Prostate gland (tissue), 2 donors: ENCODE data around the gene FAM43A. TPM values are rescaled to one million over a fixed set of nuclear protein-coding genes. Genes with fewer than 3 reads are reported as not detected.

Experiments used
- DNase-seq: peaks from one replicate; pipeline ENCODE4 v3.0.0-alpha.2; 2019; ENCODE audit warnings: low spot score
- H3K27ac ChIP-seq, 2 donors: fragments of 200-600 bp; sonication (generic); 2 replicates each; pipeline ENCODE4 v1.5.1; 2017 to 2019
- H3K27me3 ChIP-seq: fragments of 200-600 bp; sonication (generic); replicated peaks from 2 replicates; pipeline ENCODE4 v1.5.1; 2019; ENCODE audit not compliant: insufficient read depth
- H3K36me3 ChIP-seq, 2 donors: fragments of 200-600 bp; sonication (generic); 1 replicate in 1 of 2; 2 replicates in 1 of 2; pipeline versions ENCODE4 v1.5.1 to v1.8.1; 2017 to 2019
- H3K4me1 ChIP-seq: fragments of 200-600 bp; sonication (generic); replicated peaks from 2 replicates; pipeline ENCODE4 v1.5.1; 2019
- H3K4me3 ChIP-seq, 2 donors: fragments of 200-600 bp; sonication (generic); 2 replicates each; pipeline ENCODE4 v1.5.1; 2017 to 2019
- H3K9me3 ChIP-seq: fragments of 200-600 bp; sonication (generic); 2 replicates; pipeline ENCODE4 v1.5.1; 2017
- CTCF ChIP-seq, 4 experiments: fragments of 200-600 bp in 2 of 4; fragments of 450-650 bp in 2 of 4; sonication (generic) in 2 of 4; IDR thresholded peaks; 1 replicate in 3 of 4; 2 replicates in 1 of 4; pipeline ENCODE4 v1.5.1; 2016 to 2019; ENCODE audit warnings: antibody characterized with exemption in 4 of 4, mild to moderate bottlenecking in 2 of 4, moderate library complexity in 2 of 4
- POLR2A ChIP-seq: fragments of 450-650 bp; IDR thresholded peaks from one replicate; pipeline ENCODE4 v1.6.1; 2016; ENCODE audit warnings: antibody characterized with exemption, mild to moderate bottlenecking
- POLR2AphosphoS5 ChIP-seq: sonication (generic); formaldehyde crosslinking; IDR thresholded peaks from one replicate; pipeline ENCODE4 v1.6.1; 2017; ENCODE audit warnings: antibody characterized with exemption
- WGBS: methylation state at CpG from one replicate; pipeline ENCODE4 v1.1.5; 2018; 5-methylcytosine and 5-hydroxymethylcytosine counted together
- intact Hi-C: fragments of 100-400 bp; cut with DNase I; formaldehyde crosslinking; loops from one replicate; pipeline ENCODE4 v1.14.2; 2022
- total RNA-seq, 2 donors: library from RNA; depleted of rRNA; stranded (reverse); fragments of >200 nt; gene quantifications; one replicate each; pipeline ENCODE4 v1.1.0, GENCODE V29; 2016

FAM43A gene
- total RNA-seq, 2 donors from 2014 or later, result 39.6 to 93.6 TPM

DNA sequence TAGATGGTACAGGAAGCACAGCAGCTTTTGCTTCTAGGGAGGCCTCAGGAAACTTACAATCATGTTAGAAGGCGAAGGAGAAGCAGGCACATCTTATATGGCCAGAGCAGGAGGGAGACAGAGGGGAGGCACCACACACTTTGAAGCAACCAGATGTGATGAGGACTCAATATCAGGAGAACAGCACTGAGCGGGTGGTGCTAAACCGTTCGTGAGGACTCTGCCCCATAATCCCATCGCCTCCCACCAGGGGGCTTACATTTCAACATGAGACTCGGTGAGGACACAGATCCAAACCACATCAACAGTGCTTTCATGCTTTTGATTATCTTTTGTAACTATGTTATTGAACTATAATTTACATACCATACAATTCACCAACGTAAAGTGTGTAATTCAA is 44.9 kb upstream of the FAM43A start:
- no peak for TF ChIP-seq POLR2AphosphoS5
- TF ChIP-seq POLR2A, result no peak
- no peak for TF ChIP-seq CTCF (IDR thresholded peaks at IDR 0.05)
- Histone ChIP-seq H3K36me3 (peaks cover 0 to 2% of the 10 kb centered on the region in 2 donors), H3K9me3 (no peaks in the 10 kb centered on the region), H3K27me3 (no peaks in the 10 kb centered on the region), H3K27ac (no peak overlapping the region), H3K4me3 (no peak overlapping the region), H3K4me1 (no peaks in the 10 kb centered on the region)
- DNase-seq, result no peak
- intact Hi-C loops, result no loop called here
- 74% methylated on average over 7 of the region's 7 CpGs for WGBS

DNA sequence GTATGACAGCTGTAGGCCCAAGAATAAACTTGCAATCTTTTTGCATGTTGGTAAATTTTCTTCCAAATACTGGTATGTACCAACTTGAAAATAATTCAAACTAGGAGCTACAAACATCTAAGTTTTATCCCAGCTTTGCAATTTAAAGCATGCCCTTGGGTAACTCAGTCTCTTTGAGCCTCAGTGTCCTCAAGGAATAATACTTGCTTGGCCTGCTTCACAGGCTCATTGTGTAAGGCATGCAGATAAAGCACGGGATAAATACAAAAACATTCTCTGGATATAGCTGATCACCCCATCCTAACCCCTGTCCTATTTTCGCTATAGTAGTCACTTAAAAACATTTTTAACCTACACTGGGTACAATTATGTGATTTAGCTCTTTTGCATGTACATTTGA is 42.9 kb upstream of the FAM43A start:
- 82% methylated on average over 2 of the region's 2 CpGs for WGBS
- no peaks in the 10 kb centered on the region for H3K9me3 ChIP-seq
- no peak overlapping the region for H3K27ac ChIP-seq
- no peak for DNase-seq
- H3K4me3 ChIP-seq, result no peak overlapping the region
- no peaks in the 10 kb centered on the region for H3K27me3 ChIP-seq
- intact Hi-C loops, result no loop called here
- H3K4me1 ChIP-seq, result no peaks in the 10 kb centered on the region
- TF ChIP-seq CTCF (IDR thresholded peaks at IDR 0.05), result no peak
- no peak for TF ChIP-seq POLR2A
- TF ChIP-seq POLR2AphosphoS5, result no peak
- H3K36me3 ChIP-seq, result peaks cover 0 to 2% of the 10 kb centered on the region in 2 donors

DNA sequence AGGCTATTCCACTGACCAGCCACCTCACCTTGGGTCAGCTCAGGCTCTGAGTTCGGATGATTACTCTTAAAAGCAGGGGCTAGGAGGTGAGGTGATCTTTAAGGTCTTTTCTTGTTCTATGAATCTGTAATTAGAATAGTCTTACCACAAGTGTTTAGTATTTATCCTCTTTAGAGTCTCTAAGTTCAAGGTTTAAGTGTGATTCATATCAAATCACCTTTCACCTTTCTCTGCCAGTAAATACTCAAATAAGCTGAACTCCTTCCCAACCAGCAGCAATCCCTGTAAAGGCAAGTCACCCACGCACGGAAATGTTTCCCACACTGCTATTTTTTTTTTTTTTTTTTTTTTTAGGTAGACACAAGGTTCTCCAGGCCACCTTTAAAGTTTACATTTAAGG is 37.9 kb upstream of the FAM43A start:
- TF ChIP-seq POLR2A, result no peak
- no peak for TF ChIP-seq POLR2AphosphoS5
- no peak for TF ChIP-seq CTCF (IDR thresholded peaks at IDR 0.05)
- no peaks in the 10 kb centered on the region for H3K9me3 ChIP-seq
- no peaks in the 10 kb centered on the region for H3K27me3 ChIP-seq
- H3K4me3 ChIP-seq, result no peak overlapping the region
- H3K27ac ChIP-seq, result no peak overlapping the region
- 77% methylated on average over 3 of the region's 3 CpGs for WGBS
- H3K36me3 ChIP-seq, result peaks cover 0 to 8% of the 10 kb centered on the region in 2 donors
- DNase-seq, result no peak
- no peaks in the 10 kb centered on the region for H3K4me1 ChIP-seq
- intact Hi-C loops, result no loop called here

GRCh38 chr3:194654443-194654842 is 31.2 kb upstream of the FAM43A start:
- WGBS, result 94% methylated on average over 5 of the region's 5 CpGs
- Histone ChIP-seq H3K4me1 (no peaks in the 10 kb centered on the region), H3K27ac (no peak overlapping the region), H3K9me3 (no peaks in the 10 kb centered on the region), H3K27me3 (no peaks in the 10 kb centered on the region), H3K4me3 (no peak overlapping the region), H3K36me3 (peaks cover 0 to 8% of the 10 kb centered on the region in 2 donors)
- intact Hi-C loops, result no loop called here
- TF ChIP-seq POLR2AphosphoS5 (no peak), CTCF (IDR thresholded peaks at IDR 0.05) (no peak)
- no peak for DNase-seq

DNA sequence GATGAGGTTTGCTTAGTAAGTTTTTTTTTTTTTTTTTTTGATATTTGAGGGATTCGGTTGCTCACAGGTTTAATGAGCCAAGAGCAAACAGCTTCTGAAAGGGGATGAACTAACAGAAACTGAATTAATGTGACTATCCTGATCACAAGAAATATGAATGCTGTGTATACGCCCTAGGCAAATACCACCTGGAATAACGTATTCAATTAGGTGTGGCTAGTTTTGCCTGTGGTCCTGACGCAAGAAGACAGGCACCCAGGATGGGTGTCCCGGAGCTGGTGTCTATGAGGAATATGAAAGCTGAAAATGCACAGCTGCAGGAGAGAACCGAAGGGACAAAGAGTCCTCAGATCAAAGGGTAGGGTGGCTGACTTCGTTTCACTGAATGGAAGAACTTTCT is 28.2 kb upstream of the FAM43A start:
- no peaks in the 10 kb centered on the region for H3K9me3 ChIP-seq
- no peaks in the 10 kb centered on the region for H3K4me1 ChIP-seq
- no peak overlapping the region for H3K4me3 ChIP-seq
- 43% methylated on average over 7 of the region's 7 CpGs for WGBS
- no peak for TF ChIP-seq CTCF (IDR thresholded peaks at IDR 0.05)
- no peak for TF ChIP-seq POLR2A
- peak; percentile 4 for TF ChIP-seq POLR2AphosphoS5
- peak overlapping the region in 1 of 2 donors; percentile 32 for H3K27ac ChIP-seq
- DNase-seq, result no peak
- intact Hi-C loops, result no loop called here
- H3K27me3 ChIP-seq, result no peaks in the 10 kb centered on the region
- H3K36me3 ChIP-seq, result peaks cover 0 to 3% of the 10 kb centered on the region in 2 donors
